ENCODE data around the gene ZBTB7A.
"Not testable (repeated sequence)": the region's sequence is repeated elsewhere in the genome, so short reads cannot be mapped to it uniquely, and the experiment has no call there.

ZBTB7A gene

DNA sequence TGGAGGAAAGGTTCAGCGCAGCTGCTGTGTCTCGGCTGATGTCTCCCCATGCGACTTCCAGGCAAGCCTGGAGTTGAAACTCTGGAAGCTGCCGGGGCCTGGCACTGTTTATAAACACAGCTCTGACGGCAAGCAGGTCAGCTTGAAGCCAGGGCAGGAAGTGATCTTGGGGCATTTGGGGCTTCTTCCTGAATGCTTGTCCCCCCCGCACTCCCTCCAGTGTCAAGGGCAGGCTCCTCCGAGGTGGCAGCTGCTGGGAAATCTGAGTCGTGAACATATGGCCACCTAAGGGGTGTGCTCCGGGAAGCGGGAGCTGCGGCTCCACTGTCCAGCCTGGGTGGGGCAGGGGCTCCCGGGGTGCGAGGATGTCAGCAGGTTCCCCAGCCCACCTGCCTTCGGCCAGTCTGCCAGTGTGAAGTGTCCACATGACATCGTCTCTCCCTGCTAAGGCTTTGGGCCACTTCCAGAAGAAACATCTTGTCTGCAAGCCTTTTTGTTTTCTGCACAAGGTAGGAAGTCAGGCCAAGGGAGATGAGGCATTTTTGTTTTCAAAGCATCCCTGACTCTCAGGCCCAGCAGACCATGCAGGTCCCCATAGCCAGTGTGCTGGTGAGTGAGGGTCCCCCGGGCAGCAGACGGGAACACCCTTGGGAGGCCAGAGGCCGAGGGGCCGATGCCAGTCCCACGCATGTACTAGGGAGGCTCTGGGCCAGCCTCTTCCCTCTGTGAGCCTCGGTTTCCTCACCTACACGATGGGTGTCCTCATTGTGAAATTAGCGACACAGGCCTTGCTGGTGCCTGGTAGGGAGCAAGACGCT lies 56.5 kb downstream of the ZBTB7A start:
- no peaks in the 10 kb centered on the region; the same call in 1 of the 2 replicates for H3K9me3 ChIP-seq (ENCODE audit: control insufficient read depth, insufficient read depth, low read length)
- H3K4me1 ChIP-seq (ENCODE audit: insufficient read depth, low read length) = 0 out of 2 replicates have a peak, but pooled peaks cover 9% of the 10 kb centered on the region

GRCh38 chr19:4007836-4008539 lies 58.7 kb downstream of the ZBTB7A start:
- Histone ChIP-seq H3K4me1 (ENCODE audit: insufficient read depth, low read length) (0 out of 2 replicates have a peak, but pooled peaks cover 4% of the 10 kb centered on the region), H3K36me3 (ENCODE audit: insufficient read depth, low read length) (peaks cover 4% of the 10 kb centered on the region; the same call in 1 of the 2 replicates), H3K9ac (ENCODE audit: low read depth, low read length) (peak overlapping the region; percentile 69), H3K9me3 (ENCODE audit: control insufficient read depth, insufficient read depth, low read length) (no peaks in the 10 kb centered on the region; the same call in 1 of the 2 replicates)

More for the DNA sequence above, 56.5 kb downstream of the ZBTB7A start:
- peaks cover 4% of the 10 kb centered on the region; the same call in 1 of the 2 replicates for H3K36me3 ChIP-seq (ENCODE audit: insufficient read depth, low read length)
- H3K9ac ChIP-seq (ENCODE audit: low read depth, low read length) = no peak overlapping the region

- H3K4me1 ChIP-seq (ENCODE audit: insufficient read depth, low read length) = 0 out of 2 replicates have a peak, but pooled peaks cover 4% of the 10 kb centered on the region
- peaks cover 4% of the 10 kb centered on the region; the same call in 1 of the 2 replicates for H3K36me3 ChIP-seq (ENCODE audit: insufficient read depth, low read length)
- H3K9ac ChIP-seq (ENCODE audit: low read depth, low read length) = peak within 1 kb of the TSS; percentile 79
- no peaks in the 10 kb centered on the region; the same call in 1 of the 2 replicates for H3K9me3 ChIP-seq (ENCODE audit: control insufficient read depth, insufficient read depth, low read length)
Measured at GRCh38 chr19:4007021-4007835, 59.5 kb downstream of the ZBTB7A start, which contains the start of gene PIAS4. Gene PIAS4, plus strand, starts transcription at chr19:4007736. Its CDS starts 25 bp downstream, at chr19:4007761.

DNA sequence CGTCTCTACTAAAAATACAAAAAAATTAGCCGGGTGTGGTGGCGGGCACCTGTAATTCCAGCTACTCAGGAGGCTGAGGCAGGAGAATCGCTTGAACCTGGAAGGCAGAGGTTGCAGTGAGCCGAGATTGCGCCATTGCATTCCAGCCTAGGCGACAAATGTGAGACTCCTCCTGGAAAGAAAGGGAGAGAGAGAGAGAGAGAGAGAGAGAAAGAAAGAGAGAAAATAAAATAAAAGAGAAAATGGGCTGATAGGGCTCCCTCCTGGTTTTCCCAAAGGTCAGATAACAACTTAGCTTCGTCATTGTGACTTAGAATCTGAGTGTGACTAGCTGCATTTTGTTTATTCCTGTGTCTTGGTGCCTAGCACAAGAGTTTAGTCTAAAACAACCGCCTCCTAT lies 61.3 kb downstream of the ZBTB7A start:
- not testable (repeated sequence) for H3K9ac ChIP-seq (ENCODE audit: low read depth, low read length); H3K36me3 ChIP-seq (ENCODE audit: insufficient read depth, low read length); H3K9me3 ChIP-seq (ENCODE audit: control insufficient read depth, insufficient read depth, low read length); H3K4me1 ChIP-seq (ENCODE audit: insufficient read depth, low read length)

DNA sequence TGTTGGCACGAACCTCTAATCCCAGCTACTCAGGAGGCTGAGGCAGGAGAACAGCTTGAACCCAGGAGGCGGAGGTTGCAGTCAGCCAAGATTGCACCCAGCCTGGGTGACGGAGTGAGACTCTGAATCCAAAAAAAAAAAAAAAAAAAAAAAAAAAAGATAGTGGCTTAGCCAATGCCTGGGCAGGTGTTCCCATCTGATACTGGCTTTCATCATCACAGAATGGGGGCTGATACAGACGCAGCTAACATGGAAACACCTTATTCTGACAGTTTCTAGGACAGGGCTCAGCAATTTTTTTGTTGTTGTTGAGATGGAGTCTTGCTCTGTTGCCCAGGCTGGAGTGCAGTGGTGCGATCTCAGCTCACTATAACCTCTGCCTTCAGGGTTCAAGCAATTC lies 65.9 kb downstream of the ZBTB7A start:
- not testable (repeated sequence) for H3K4me1 ChIP-seq (ENCODE audit: insufficient read depth, low read length); H3K9ac ChIP-seq (ENCODE audit: low read depth, low read length); H3K9me3 ChIP-seq (ENCODE audit: control insufficient read depth, insufficient read depth, low read length); H3K36me3 ChIP-seq (ENCODE audit: insufficient read depth, low read length)

GRCh38 chr19:3998667-3999412 lies 67.9 kb downstream of the ZBTB7A start:
- H3K4me1 ChIP-seq (ENCODE audit: insufficient read depth, low read length); H3K9me3 ChIP-seq (ENCODE audit: control insufficient read depth, insufficient read depth, low read length); H3K36me3 ChIP-seq (ENCODE audit: insufficient read depth, low read length); H3K9ac ChIP-seq (ENCODE audit: low read depth, low read length): not testable (repeated sequence)

- no peak overlapping the region for H3K9ac ChIP-seq (ENCODE audit: low read depth, low read length)
- no peaks in the 10 kb centered on the region for H3K4me1 ChIP-seq (ENCODE audit: insufficient read depth, low read length)
- no peaks in the 10 kb centered on the region for H3K9me3 ChIP-seq (ENCODE audit: control insufficient read depth, insufficient read depth, low read length)
Measured at GRCh38 chr19:3995607-3996006, 71.1 kb downstream of the ZBTB7A start.

More at GRCh38 chr19:3995607-3996006, 71.1 kb downstream of the ZBTB7A start:
- H3K36me3 ChIP-seq (ENCODE audit: insufficient read depth, low read length) = no peaks in the 10 kb centered on the region

Measured in ES-I3 (cell line).